Activated CD4-positive, alpha-beta T cell treated with anti-CD3 and anti-CD28 coated beads, Interleukin-2, Interleukin-4, amounts not matched to agents 100 ng/mL and 50 ng/mL, durations not matched to agents 16 hours and 8 hours (primary cell): ENCODE results near the gene ZDHHC11.

Experiments
- DNase-seq: peaks from one replicate; pipeline ENCODE4 v3.0.0-alpha.2; 2020; ENCODE audit warnings: low spot score

ZDHHC11 gene, protein sequence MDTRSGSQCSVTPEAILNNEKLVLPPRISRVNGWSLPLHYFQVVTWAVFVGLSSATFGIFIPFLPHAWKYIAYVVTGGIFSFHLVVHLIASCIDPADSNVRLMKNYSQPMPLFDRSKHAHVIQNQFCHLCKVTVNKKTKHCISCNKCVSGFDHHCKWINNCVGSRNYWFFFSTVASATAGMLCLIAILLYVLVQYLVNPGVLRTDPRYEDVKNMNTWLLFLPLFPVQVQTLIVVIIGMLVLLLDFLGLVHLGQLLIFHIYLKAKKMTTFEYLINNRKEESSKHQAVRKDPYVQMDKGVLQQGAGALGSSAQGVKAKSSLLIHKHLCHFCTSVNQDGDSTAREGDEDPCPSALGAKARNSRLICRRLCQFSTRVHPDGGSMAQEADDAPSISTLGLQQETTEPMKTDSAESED

DNA sequence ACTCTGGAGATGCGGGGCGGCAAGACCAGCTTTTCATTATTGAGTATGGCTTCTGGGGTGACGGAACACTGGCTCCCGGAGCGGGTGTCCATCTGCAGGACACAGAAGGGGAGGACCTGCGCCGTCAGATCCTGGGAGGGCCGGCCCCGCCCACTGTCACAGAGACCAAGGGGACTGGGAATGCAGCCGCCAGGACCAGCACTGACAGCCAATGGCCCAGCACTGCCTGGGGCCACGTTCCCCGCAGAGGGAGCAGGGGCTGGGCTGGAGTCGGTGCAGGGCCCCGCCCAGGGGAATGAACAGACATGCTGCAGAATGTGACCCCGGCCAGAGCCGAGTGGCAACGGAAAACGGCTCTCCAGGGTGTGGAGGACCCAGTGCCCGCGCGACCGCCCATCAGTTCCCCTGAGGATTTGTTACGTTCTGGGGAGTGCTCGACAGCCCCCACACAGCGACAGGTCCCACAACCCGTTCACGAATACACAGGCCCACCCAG is at the start of gene ZDHHC11:
TSS of gene ZDHHC11 (minus strand) at position 476 of the 496 bp plus-strand sequence. CDS start at position 92, 384 bp downstream.
- DNase-seq = no peak

DNA sequence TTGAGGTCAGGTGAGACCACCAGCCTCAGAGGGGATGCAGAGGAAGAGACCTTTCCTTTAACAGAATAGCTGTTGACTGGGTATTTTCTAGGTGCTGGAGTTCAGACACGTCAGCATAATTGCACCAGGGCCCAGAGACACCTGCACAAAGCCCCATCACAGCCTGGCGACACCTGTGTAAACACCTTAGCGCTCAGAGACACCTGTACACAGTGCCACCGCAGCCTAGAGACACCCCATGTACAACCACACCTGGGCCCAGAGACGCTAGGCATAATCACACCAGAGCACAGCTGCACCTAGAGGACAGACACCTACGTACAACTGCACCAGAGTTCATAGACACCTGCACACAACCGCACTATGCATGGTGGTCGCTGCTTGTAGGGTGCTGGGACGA is 42.9 kb upstream of the ZDHHC11 start:
- DNase-seq = no peak

DNA sequence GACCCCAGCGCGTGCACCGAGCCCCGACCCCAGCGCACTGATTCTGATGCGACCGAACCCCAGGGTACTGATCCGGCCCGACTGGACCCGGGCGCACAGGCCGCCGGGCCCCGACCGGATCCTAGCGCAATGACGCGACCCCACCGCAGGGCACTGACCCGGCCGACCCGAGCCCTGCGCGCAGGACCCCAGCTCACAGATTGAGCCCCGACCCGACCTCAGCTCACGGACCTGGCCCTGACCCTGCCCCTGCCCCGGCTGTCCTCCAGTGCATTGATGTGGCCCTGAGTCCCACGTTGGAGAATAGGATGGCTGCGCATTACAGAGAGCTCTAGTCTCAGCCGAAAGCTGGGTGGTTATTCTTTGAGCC is 42.3 kb upstream of the ZDHHC11 start:
- no peak for DNase-seq

DNA sequence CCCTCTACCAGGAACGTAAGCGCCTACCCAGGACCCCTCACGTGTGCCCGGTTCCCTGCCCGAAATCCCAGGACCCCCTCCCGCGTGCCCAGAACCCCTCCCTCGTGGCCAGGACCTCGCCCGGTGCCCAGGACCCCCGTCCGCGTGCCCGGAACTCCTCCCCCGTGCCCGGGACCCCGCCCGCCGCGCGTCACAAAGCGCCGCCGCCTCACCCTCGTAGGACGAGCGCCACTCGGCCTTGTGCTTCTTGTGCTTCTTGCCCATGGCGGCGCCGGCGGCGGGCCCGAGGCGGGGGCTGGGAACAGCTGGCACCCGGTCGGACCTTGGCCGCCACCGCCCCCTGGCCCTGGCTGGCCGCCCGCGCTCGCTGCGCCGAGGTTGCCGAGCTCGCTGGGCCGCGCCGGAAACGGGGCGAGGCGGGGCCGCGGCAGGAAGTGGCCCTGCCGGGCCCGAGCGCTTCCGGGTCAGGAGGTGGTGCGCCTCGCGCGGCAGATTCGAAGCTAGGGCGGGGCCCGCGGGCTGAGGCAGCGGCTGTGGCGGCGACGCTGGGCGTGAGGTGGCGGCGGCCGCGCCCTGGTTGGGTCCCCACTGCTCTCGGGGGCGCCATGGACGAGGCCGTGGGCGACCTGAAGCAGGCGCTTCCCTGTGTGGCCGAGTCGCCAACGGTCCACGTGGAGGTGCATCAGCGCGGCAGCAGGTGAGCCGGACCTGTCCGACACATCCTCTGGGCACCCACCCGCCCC is 41.8 kb upstream of the ZDHHC11 start, which contains the start of the genes BRD9 and TRIP13:
TSS of gene BRD9 (minus strand) at position 408 of the 743 bp plus-strand sequence. CDS start at position 264, 144 bp downstream.
TSS of gene TRIP13 (plus strand) at position 491 of the 743 bp plus-strand sequence. CDS start at position 606, 115 bp downstream.
- peak; percentile 86 for DNase-seq

DNA sequence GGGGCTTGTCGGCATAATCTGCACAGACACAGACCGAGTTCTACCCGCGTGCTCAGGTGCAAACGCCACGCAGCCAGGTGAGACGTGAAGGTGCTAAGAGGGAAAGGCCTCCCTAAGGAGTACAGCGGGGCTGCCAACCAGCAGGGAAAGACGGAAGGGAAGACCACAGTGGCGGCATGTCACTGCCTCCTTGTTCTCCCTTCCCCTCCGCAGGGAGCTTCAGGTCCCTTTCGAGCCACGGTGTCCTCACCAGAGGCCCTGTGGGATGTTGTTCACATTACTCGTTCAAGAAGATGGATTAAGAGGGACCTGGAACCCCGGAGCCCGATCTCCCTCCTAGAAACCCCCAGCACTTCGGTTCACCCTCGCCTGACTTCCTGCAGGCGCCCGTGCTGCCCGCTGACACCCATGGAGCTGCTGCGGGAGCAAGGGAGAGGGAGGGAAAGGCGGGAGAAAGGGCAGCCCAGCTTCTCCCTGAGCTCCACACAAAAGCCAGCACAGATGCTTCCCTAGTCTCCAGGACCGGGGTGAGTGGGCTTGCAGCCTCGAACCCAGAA is 41.1 kb upstream of the ZDHHC11 start:
- no peak for DNase-seq

DNA sequence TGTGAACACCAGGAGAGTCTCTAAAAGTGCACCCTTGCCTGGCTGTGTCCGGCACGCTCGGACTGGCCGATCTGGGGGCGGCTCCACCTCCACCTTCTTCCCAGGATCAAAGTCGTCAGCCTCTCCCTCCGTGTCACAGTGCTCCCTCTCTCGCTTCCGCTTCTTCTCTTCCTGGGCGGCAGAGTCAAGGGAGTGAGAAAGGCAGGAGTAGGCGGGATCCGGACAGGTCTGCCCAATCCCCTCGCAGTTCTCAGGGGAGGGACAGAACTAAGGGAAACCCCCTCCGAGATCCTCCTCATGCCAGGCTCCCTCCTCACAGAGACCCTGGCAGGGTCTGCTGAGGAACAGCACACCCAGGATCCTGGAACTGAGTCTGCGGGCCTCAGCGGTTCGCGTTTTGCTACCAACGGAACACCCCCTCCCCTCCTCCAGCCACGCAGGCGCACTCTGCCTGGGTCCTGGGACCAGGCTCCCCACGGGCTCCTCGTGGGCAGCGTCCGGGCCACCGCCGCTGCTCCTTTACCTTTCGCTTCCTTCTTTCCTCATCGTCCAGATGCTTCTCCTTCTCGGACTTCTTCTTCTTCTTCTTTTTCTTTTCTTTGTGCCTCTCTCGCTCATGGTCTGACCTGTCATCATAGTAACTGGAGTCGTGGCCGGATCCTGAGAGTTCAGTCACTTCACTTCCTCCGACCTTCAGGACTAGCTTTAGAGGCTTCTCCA is 40.5 kb upstream of the ZDHHC11 start:
- no peak for DNase-seq

DNA sequence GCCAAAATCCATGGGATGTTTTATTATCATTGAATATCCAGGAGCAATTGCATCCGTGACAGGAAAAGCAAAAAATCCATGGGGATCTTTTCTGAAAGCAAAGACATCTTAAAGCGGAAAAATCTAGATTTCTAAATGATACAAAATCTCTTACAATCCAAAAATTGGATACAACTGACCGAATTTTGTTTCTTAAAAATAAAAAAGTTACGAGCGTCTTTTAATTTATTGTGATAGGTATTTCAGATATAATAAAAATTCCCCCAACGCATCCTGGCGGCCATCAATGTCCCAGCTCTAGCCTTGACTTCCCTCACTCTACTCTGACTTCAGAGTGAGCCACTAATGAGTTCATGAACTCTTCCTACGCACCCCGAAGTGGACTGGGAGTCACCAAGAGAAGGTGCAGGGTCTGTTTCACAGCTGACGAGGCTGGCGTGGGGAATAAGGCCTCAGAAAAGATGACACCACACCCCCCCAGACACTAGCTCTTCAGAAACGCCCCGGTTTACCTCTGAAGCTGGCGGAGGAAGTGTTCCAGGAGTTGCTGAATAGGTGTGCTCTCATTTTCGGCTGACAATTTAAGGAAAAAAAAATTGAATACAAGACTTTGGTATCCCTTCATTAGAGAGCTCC is 38.4 kb upstream of the ZDHHC11 start:
- no peak for DNase-seq

DNA sequence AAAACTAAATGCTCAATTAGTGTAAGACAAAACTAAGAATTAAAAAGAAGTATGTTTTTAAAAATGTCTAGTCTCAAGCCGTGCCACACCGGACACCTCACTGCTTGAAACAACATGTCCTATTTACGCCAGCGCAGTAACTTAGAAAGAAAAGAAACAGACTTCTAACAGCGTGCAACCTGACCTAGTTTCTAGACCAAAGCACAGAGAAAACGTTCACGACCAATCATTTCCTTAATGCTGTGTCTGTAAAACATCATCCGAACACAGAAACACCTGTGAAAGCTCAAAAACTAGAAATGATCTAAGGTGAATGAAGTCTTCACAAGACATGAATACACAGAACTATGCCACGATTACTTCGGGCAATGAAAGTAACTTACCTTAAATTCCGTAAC is 37.9 kb upstream of the ZDHHC11 start:
- DNase-seq = no peak

DNA sequence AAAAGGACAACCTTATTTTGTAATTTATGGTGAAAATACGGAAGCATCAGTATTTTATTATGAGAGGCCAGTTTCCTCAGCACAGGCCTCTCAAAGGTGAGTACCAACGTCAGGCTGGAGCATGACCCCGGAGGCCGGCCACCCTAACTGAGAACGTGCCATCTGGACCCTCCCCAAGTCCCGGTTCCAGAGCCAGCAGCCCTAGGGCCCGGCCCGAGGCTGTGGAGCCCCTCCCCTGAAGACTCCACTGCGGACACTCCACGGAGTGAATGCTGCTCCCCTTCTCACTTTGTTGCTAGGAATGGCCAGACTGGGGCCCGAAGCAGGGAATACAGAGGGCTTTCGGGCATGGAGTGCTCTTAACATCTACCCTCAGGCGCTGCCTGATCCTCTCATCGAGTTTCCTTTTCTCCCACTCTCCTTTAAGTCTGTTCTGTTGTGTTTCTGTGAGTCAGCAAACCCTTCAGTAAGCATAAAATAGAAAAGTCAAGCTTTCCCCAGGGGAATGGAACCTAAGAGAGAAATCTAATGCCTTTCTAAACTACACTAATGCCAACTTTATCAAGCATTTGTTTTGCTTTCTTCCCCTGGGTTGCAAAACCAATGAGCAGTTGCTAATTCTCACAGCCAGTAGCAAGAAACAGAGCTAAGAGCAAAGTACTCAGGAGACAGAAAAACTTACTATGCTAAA is 37.3 kb upstream of the ZDHHC11 start:
- DNase-seq = no peak

DNA sequence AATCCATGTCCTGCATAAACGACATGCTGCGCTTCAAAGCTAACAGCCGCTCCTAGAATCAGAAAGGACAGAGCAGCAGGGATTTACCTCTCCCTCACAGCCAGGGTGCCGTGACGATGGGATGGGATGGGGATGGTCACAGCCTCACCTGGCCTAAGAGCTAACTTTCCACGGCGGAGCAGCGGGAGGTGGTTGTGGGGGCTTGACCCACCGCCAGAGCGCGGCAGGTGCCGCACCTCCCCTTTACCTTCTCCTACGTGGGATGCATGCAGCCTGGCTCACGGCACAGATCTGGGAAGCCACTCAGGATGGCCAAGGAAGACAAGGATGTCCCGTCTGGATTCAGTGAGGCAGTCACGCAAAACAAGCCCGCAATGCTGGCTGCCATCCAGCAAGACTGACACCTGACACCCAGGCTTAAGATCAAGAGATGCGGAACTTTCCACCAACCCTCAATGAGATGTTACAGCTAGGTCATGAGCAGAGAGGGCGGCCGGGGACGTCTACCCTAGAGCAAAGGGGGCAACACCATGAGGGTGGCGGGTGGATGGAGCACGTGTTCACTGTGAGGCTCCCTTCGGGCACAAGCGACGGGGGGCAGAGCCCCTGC is 36.0 kb upstream of the ZDHHC11 start:
- DNase-seq = no peak

DNA sequence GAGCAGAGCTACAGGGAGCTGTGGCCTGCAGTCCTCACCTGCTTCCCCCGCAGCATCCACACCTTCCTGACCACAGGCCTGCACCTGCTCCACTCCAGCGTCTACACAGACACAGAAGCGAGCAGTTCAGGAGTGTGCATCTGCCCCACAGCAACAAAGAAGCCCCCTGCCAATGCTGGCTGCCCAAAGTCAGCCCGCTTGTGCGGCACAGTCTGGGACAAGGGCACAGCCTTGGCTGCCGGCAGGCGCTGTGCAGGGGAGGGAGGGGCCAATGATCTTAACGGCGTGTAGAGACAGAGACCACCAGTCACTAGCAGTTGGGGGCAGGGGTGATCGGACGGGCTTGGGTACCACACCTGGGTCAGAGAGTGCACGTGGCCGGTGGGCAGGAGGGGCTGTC is 35.2 kb upstream of the ZDHHC11 start:
- DNase-seq = no peak

DNA sequence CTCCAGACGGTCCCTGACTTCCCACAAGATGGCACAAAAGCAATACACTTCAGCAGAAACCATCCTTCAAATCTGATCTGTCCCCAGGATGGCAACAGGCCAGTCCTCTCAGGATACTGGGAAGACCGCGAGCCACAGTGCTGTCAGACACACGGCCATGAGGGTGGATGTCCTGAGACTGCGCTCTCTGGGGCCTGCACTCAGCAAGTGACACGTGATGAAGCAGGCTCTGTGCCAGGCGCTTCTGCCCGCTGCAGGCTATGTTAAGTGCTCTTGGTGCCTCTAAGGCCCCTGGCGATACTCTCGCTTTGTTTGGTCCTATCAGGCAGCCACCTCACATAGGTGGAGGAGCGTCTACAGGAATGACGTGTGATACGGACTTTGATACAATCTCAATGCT is 34.7 kb upstream of the ZDHHC11 start:
- DNase-seq = no peak

DNA sequence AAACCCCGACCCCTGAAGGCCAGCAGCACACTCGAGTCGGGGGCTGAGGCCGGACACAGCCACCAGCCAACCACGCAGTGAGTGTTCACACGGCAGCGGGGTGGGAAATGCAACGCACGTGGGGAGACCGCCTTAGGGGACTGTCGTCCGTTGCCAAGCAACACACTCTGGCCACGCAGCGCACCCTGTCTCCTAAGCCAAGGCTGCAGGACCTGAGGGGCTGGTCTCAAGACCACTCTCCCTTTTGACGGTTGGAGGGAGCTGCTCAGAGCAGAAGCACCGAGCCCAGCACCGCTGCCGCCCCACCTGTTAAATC is 34.3 kb upstream of the ZDHHC11 start:
- DNase-seq = no peak

DNA sequence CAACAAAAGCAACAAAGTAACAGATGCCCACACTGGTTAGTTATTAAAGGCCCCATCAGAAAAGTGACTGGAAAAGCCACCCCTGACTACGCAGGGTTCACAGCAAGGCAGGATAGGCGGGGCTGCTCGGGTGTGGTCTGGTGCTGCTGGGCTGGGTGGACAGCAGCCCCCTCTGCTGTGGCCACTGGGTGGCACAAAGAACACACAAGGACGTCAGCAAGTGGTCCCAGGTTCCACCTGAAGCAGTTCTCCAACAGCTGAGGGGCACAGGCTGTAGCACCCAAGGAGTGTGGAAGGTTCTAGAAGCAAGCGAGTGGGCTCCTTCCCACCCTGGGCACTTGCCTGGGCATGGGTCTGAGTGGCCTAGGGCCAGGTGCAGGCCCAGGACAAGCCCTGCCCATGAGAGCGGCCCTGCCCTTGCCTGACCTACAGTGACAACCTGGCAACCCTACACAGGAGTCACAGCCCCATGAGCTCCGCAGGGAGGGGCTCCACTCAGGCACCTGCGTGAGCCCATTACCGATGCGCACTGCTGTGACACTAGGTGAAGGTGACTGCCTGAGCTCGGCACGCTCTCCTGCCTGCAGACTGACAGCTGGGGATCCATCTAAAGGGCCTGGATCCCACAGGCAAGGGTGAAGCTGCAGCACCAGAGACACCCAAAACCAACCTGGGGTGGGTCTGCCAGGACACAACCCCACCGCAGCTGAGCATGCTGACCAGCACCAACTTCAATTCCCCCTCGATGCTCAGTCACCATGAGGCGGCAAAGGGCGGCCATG is 33.8 kb upstream of the ZDHHC11 start:
- no peak for DNase-seq

DNA sequence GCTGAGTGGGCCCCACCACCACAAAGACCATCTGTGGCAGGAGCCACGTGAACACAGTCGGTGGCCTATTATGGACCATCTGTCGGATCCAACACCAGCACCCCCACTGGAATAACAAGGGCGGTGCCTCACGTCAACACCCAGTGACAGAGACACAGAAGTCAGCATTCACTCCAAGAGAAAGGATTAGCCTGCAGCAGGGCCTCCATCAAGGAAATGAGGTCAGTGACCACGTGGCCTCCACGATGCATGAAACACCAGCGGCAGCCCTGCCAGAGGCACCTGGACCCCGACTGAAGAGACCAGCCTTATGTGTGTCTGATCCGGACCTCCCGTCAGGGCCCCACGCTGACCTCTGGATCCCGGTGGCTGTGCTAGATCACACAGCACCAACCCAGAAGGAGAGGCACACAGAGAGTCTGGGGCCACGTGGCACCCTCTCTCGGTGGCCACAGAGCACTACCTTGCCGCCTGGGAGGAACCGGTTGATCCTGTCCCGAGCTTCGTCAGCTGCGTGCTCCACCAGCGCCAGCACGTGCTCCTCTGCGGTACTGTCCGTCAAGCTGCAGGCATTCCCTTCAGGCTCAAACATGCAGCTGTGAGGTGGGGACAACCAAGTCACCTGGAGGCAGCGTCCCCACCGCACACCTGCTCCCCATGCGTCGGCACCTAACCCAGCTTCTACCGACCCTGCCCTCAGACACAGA is 32.8 kb upstream of the ZDHHC11 start:
- DNase-seq = no peak

DNA sequence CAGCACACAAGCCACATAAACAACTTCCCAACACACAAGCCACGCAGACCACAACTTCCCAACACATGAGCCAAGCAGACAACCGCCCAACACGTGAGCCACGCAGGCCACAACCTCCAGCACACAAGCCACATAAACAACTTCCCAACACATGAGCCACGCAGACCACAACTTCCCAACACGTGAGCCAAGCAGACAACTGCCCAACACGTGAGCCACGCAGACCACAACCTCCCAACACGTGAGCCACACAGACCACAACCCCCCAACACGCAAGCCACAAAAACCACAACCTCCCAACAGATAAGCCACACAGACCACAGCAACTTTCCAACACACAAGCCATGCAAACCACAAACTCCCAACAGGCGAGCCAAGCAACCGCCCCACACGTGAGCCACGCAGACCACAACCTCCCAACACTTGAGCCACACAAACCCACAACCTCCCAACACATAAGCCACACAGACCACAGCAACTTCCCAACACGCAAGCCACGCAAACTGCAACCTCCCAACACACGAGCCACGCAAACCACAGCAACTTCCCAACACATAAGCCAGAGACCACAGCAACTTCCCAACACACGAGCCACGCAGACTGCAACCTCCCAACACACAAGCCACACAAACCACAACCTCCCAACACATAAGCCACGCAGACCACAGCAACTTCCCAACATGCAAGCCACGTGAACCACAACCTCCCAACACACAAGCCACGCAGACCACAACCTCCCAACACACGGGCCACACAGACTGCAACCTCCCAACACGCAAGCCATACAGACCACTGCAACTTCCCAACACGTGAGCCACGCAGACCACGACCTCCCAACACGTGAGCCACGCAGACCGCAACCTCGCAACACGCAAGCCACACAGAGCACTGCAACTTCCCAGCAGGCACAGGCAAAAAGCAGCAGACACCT is 31.7 kb upstream of the ZDHHC11 start:
- DNase-seq = no peak

DNA sequence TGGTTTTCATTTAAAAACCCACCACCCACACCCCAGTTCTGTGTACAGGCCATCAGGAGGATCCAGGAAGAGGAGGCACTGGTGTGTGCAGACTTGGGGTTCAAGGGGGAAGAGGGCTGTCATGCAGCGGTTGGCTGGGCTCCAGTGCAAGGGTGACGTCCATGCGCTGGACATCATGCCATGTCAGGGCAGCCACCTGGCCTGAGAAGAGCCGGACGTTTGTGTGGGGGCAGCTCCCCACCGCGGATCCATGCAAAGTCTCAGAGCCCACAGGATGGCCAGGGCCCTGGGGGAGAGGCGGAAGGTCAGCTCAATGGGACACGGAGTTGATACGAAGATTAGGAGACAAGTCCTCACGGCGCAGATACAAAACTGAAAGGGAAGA is 30.8 kb upstream of the ZDHHC11 start:
- no peak for DNase-seq
